ENCODE measurements around the gene ANO9.

ANO9 gene

DNA sequence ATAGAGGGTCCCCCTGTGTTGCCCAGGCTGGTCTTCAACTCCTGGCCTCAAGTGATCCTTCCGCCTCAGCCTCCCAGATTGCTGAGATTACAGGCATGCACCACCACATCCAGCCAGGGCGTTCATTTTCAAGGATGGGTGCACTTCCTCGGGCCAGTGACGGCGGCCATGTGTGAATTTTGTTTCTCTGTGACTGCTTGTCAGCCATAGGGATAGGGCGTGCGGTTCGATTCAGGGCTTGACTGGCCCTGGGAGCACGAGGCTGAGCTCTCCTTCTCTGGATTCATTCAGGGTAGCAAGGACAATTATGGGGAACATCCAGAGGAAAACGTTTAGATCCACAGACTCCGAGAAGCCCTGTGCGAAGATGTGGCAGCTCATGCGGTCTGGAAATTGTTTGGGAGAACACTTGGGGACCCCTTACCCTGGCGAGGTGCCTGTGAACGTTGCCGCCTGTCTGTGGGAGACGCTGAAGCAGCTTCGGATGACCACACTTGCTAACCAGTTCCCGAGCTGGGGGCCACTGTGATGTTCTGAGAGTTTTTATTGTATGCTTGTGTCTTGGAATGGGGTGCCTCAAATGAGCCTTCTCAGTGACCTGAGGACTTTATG lies 11.2 kb upstream of the ANO9 start:
- TF ChIP-seq, protein P1, sequence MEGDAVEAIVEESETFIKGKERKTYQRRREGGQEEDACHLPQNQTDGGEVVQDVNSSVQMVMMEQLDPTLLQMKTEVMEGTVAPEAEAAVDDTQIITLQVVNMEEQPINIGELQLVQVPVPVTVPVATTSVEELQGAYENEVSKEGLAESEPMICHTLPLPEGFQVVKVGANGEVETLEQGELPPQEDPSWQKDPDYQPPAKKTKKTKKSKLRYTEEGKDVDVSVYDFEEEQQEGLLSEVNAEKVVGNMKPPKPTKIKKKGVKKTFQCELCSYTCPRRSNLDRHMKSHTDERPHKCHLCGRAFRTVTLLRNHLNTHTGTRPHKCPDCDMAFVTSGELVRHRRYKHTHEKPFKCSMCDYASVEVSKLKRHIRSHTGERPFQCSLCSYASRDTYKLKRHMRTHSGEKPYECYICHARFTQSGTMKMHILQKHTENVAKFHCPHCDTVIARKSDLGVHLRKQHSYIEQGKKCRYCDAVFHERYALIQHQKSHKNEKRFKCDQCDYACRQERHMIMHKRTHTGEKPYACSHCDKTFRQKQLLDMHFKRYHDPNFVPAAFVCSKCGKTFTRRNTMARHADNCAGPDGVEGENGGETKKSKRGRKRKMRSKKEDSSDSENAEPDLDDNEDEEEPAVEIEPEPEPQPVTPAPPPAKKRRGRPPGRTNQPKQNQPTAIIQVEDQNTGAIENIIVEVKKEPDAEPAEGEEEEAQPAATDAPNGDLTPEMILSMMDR (IDR thresholded peaks at IDR 0.05; ENCODE audit: low read depth, low read length), result no peak
- no peak for DNase-seq (ENCODE audit: low read depth in 2 of 2)
- H3K4me3 ChIP-seq (replicated peaks in 1 of 2; ENCODE audit: low read depth in 2 of 2, low read length in 2 of 2), result no peak overlapping the region

GRCh38 chr11:452203-452744 lies 10.5 kb upstream of the ANO9 start:
- H3K4me3 ChIP-seq (replicated peaks in 1 of 2; ENCODE audit: low read depth in 2 of 2, low read length in 2 of 2), result no peak overlapping the region
- TF ChIP-seq, protein P1 (IDR thresholded peaks at IDR 0.05; ENCODE audit: low read depth, low read length), result no peak
- no peak for DNase-seq (ENCODE audit: low read depth in 2 of 2)

GRCh38 chr11:451738-452137 lies 9.9 kb upstream of the ANO9 start:
- H3K4me3 ChIP-seq (replicated peaks in 1 of 2; ENCODE audit: low read depth in 2 of 2, low read length in 2 of 2), result peak overlapping the region; percentile 81 to 84
- no peak for DNase-seq (ENCODE audit: low read depth in 2 of 2)
- TF ChIP-seq, protein P1 (IDR thresholded peaks at IDR 0.05; ENCODE audit: low read depth, low read length), result no peak

DNA sequence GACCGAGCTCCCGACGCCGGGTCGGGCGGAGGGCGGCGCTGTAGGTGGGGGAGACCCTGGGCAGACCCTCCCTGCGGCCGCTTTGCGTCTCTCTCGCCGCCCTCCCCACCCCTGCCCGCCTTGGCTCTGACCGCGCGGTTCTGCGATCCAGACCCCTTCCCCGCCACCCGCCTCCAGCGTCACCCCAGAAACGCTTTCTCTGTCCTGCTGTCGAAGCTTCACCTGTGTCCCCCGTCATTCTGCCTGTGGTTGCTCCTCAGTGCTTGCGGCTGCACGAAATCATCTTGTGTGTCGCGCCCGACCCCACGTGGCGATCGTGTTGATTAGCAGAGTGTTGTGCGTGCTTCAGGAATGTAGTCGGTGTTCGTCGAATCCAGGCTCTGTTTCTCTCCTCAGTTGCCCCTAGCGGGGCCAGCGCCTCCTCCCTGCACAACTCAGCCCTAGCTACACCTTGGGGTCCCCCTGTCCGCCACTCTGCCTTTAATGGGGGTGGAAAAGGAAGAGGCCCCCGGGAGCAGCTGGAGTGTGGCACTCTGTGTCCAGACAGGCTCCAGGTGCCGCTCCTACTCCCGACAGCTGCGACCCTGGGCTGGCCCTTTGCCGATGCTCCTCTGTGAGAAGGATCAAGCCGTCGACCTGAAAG lies 9.1 kb upstream of the ANO9 start:
- peak; percentile 61 to 63 for DNase-seq (ENCODE audit: low read depth in 2 of 2)
- H3K4me3 ChIP-seq (replicated peaks in 1 of 2; ENCODE audit: low read depth in 2 of 2, low read length in 2 of 2), result peak overlapping the region; percentile 81 to 84
- TF ChIP-seq, protein P1 (IDR thresholded peaks at IDR 0.05; ENCODE audit: low read depth, low read length), result peak; percentile 7

DNA sequence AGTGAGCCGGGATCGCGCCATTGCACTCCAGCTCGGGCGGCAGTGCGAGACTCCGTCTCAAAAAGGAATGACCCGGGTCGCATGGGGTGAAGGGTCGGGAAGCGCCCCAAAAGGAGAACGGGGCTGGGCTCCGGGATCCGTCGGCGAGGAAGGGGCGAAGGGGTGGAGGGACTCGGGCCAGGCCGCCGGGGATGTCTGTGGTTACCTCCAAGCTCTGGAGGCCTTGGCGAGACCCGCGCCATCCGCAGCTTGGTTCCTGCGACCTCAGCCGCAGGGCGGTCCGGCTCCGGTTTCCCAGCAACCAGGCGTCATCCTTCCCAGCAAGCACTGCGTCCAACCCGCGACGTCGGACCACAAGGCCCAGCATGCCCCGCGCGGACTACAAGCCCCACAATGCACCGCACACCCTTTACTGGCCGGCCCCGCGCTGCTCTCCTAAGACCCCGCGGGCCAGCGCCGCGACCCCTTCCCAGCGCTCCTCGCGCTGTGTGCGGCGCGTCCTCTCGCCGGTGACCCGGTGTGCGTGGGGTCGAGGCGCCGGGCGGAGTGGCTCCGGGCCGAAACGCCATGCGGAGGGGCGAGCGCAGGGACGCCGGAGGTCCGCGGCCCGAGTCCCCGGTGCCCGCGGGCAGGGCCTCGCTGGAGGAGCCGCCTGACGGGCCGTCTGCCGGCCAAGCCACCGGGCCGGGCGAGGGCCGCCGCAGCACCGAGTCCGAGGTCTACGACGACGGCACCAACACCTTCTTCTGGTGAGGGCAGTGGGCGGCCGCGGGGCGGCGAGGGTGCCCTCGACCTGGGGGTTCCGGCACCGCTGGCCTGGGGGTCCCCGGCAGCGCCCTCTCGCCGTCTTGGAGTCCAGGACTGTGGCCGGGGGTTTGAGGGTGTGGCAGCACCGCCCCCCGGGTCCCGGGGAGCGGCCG lies 8.3 kb upstream of the ANO9 start, which contains the start of gene PTDSS2:
TSS of gene PTDSS2 (plus strand) at position 391 of the 920 bp plus-strand sequence. CDS start at position 568, 177 bp downstream.
- H3K4me3 ChIP-seq (replicated peaks in 1 of 2; ENCODE audit: low read depth in 2 of 2, low read length in 2 of 2), result peak within 1 kb of the TSS; percentile 81 to 84
- TF ChIP-seq, protein P1 (IDR thresholded peaks at IDR 0.05; ENCODE audit: low read depth, low read length), result no peak
- peak; percentile 97 for DNase-seq (ENCODE audit: low read depth in 2 of 2)

DNA sequence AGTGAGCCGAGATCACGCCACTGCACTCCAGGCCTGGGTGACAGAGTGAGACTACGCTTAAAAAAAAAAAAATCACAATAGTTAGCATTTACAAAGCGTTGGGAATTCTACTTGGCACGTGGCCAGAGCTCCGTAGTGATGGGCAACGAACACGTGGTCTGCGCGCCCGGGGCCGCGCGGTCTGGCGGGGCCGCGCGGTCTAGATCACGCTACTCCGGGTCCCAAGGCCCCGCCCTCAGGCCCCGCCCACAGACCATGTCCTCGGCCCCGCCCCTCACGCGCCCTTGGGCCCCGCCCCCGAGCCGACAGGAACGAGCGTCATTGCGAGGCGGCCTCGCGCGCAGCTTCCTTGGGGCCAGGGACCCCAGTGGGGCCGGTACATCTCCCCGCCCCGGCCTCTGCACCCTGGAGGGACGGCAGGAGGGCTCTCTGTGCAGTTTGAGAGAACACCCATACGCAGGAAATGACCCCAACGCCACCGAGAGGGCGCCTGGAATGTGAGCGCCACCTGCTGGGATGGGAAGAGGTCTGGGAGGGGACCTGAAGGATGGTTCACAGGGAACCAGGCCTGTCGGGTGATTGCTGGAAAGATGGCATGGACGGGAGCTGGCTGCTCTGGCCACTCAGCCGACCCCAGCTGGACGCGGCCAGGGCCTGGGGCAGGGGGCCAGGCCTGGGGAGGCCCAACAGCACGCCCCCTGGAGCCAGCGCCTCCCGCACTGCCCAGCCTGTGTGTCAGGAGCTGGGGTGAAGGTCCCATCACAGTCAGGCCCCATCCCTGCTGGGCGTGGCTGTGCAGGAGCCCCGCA lies 6.3 kb upstream of the ANO9 start:
- TF ChIP-seq, protein P1 (IDR thresholded peaks at IDR 0.05; ENCODE audit: low read depth, low read length), result peak; percentile 90
- peak overlapping the region; percentile 63 to 69 for H3K4me3 ChIP-seq (replicated peaks in 1 of 2; ENCODE audit: low read depth in 2 of 2, low read length in 2 of 2)
- peak; percentile 94 to 96 for DNase-seq (ENCODE audit: low read depth in 2 of 2)

All from cardiac fibroblast (primary cell).